CD4-positive, alpha-beta T cell treated with Interleukin-6 for 4 hours (primary cell): ENCODE measurements around the gene PRELID2.
"Not testable (repeated sequence)": the region's sequence is repeated elsewhere in the genome, so short reads cannot be mapped to it uniquely, and the experiment has no call there.

Experiments used
- DNase-seq: peaks from one replicate; pipeline ENCODE4 v3.0.0-alpha.2; 2020; ENCODE audit warnings: mixed read lengths

PRELID2 gene

GRCh38 chr5:145834917-145835847 lies at the start of gene PRELID2:
TSS of gene PRELID2 (minus strand) at chr5:145835342. CDS start at chr5:145835251, 91 bp downstream.
- DNase-seq = peak; percentile 63

GRCh38 chr5:145874765-145875164 lies 39.6 kb upstream of the PRELID2 start:
- DNase-seq = no peak

GRCh38 chr5:145872914-145873313 lies 37.8 kb upstream of the PRELID2 start, which contains the start of gene GRXCR2:
TSS of gene GRXCR2 (minus strand) at chr5:145873014. CDS start at chr5:145872968, 46 bp downstream.
- no peak for DNase-seq

- DNase-seq = no peak
Observed at GRCh38 chr5:145872486-145872885, 37.3 kb upstream of the PRELID2 start.

- no peak for DNase-seq
Observed at GRCh38 chr5:145869753-145870152, 34.6 kb upstream of the PRELID2 start.

- no peak for DNase-seq
Observed at GRCh38 chr5:145867806-145868205, 32.7 kb upstream of the PRELID2 start.

GRCh38 chr5:145864432-145864831 lies 29.3 kb upstream of the PRELID2 start:
- DNase-seq = not testable (repeated sequence)

GRCh38 chr5:145863003-145863402 lies 27.9 kb upstream of the PRELID2 start:
- no peak for DNase-seq

- DNase-seq = no peak
Observed at GRCh38 chr5:145859897-145860296, 24.8 kb upstream of the PRELID2 start.

GRCh38 chr5:145859453-145859852 lies 24.3 kb upstream of the PRELID2 start:
- DNase-seq = no peak

- DNase-seq = no peak
Observed at GRCh38 chr5:145858959-145859358, 23.8 kb upstream of the PRELID2 start.

- no peak for DNase-seq
Observed at GRCh38 chr5:145856285-145856818, 21.2 kb upstream of the PRELID2 start.

- DNase-seq = no peak
Observed at GRCh38 chr5:145855763-145856267, 20.7 kb upstream of the PRELID2 start.

- DNase-seq = no peak
Observed at GRCh38 chr5:145854651-145855258, 19.6 kb upstream of the PRELID2 start.

GRCh38 chr5:145853781-145854376 lies 18.7 kb upstream of the PRELID2 start:
- DNase-seq = no peak

- no peak for DNase-seq
Observed at GRCh38 chr5:145852990-145853389, 17.8 kb upstream of the PRELID2 start.

- DNase-seq = no peak
Observed at GRCh38 chr5:145848854-145849253, 13.7 kb upstream of the PRELID2 start.

GRCh38 chr5:145847499-145848497 lies 12.7 kb upstream of the PRELID2 start:
- no peak for DNase-seq

GRCh38 chr5:145846081-145846480 lies 10.9 kb upstream of the PRELID2 start:
- DNase-seq = no peak

GRCh38 chr5:145841299-145841698 lies 6.2 kb upstream of the PRELID2 start:
- no peak for DNase-seq

- DNase-seq = no peak
Observed at GRCh38 chr5:145840458-145841132, 5.5 kb upstream of the PRELID2 start.
